Adrenal gland (tissue), 12 donors: ENCODE results near the gene SCN11A. TPM values are rescaled to one million over a fixed set of nuclear protein-coding genes. Genes with fewer than 3 reads are reported as not detected.

Source experiments
- DNase-seq, 7 donors: peaks; one replicate each; pipeline ENCODE4 v3.0.0-alpha.2; 2019 to 2020
- H3K27ac ChIP-seq, 5 donors: fragments of 200-600 bp; sonication (generic) in 4 of 5; 1 replicate in 3 of 5; 2 replicates in 2 of 5; pipeline versions ENCODE4 v1.5.1 to v1.8.0; 2016 to 2020; ENCODE audit warnings: mild to moderate bottlenecking in 1 of 5
- H3K27me3 ChIP-seq: fragments of 200-600 bp; 2 replicates; pipeline ENCODE4 v1.8.0; 2021
- H3K36me3 ChIP-seq, 2 donors: fragments of 200-600 bp; replicated peaks in 1 of 2; 1 replicate in 1 of 2; 2 replicates in 1 of 2; pipeline versions ENCODE4 v1.5.1 to v1.8.0; 2018 to 2022
- H3K4me1 ChIP-seq, 2 donors: fragments of 200-600 bp; replicated peaks in 1 of 2; 1 replicate in 1 of 2; 2 replicates in 1 of 2; pipeline versions ENCODE4 v1.5.1 to v1.8.0; 2018 to 2021
- H3K4me3 ChIP-seq, 4 donors: fragments of 200-600 bp; sonication (generic) in 3 of 4; one replicate each; pipeline ENCODE4 v1.5.1; 2016 to 2018
- H3K9me3 ChIP-seq, 3 donors: fragments of 200-600 bp; sonication (generic) in 1 of 3; replicated peaks in 1 of 3; 1 replicate in 2 of 3; 2 replicates in 1 of 3; pipeline versions ENCODE4 v1.5.1 to v1.8.0; 2016 to 2021
- CTCF ChIP-seq, 6 experiments: fragments of 450-650 bp in 4 of 6; fragments of 200-600 bp in 2 of 6; sonication (generic) in 1 of 6; IDR thresholded peaks; 1 replicate in 5 of 6; 2 replicates in 1 of 6; pipeline versions ENCODE4 v1.5.1 to v1.8.0; 2016 to 2021; ENCODE audit warnings: antibody characterized with exemption in 6 of 6, mild to moderate bottlenecking in 2 of 6, moderate library complexity in 1 of 6
- POLR2A ChIP-seq, 2 donors: fragments of 450-650 bp; IDR thresholded peaks; one replicate each; pipeline ENCODE4 v1.6.1; 2017; ENCODE audit warnings: antibody characterized with exemption in 2 of 2, mild to moderate bottlenecking in 2 of 2, moderate library complexity in 1 of 2
- WGBS, 4 donors: extraction: QIAGEN DNeasy Blood & Tissue Kit in 2 of 4; methylation state at CpG; one replicate each; pipeline versions ENCODE4 v1.1.5 to v1.1.7; 2013 to 2017; 5-methylcytosine and 5-hydroxymethylcytosine counted together
- intact Hi-C, 2 donors: fragments of 100-400 bp; cut with DNase I; formaldehyde crosslinking; loops; one replicate each; pipeline versions ENCODE4 v1.14.1 to v1.15.0; 2022 to 2023
- polyA plus RNA-seq, 3 donors: library from polyadenylated mRNA; stranded (reverse); fragments of 200-250 nt in 2 of 3; fragments of 350-450 nt in 1 of 3; fragmentation: Illumina TruSeq in 1 of 3; extraction: RNeasy Lipid Tissue Mini Kit (QIAGEN cat#74804) in 1 of 3; gene quantifications; one replicate each; pipeline ENCODE4 v1.2.3, GENCODE V29; 2013 to 2014
- total RNA-seq, 9 donors: library from RNA; depleted of rRNA in 4 of 9; stranded (reverse); fragments of >200 nt in 4 of 9; fragments of 120-200 nt in 1 of 9; fragmentation: NEBNext Ultra II Directional in 1 of 9; extraction: Animal tissue kit (Norgen Biotek cat#: 25700) in 1 of 9; gene quantifications; one replicate each; pipeline versions ENCODE4 v1.1.0 to v1.2.4, GENCODE V29; 2013 to 2023
- donor health status: healthy with polysubstance abuse.
- donor health status: Bipolar disorder and iron deficiency.
- donor health status: DM: yes; HTN: yes; CAD: no.
- donor health status: DM: no; HTN: no; CAD: no.
- donor health status: DM: no; HTN: no; CAD: no.
- donor health status: DM: yes; HTN: yes; CAD: no.

The SCN11A gene
- total and polyA plus RNA-seq, 12 donors, result 0.10 to 0.50 (median 0.18) TPM; not detected in 1

GRCh38 chr3:39082666-39083313 is 31.0 kb upstream of the SCN11A start:
- Histone ChIP-seq H3K27ac (no peak overlapping the region), H3K27me3 (no peaks in the 10 kb centered on the region), H3K36me3 (peaks cover 0 to 30% of the 10 kb centered on the region in 2 donors), H3K4me3 (no peak overlapping the region), H3K9me3 (no peaks in the 10 kb centered on the region), H3K4me1 (no peaks in the 10 kb centered on the region)
- 91 to 99% (median 97%) methylated on average over 4 of the region's 4 CpGs for WGBS, 4 donors
- intact Hi-C loops, result no loop called here
- no peak for TF ChIP-seq CTCF (IDR thresholded peaks at IDR 0.05)
- no peak for TF ChIP-seq POLR2A (IDR thresholded peaks at IDR 0.05)
- no peak for DNase-seq

- no peak for DNase-seq
- no peaks in the 10 kb centered on the region for H3K4me1 ChIP-seq
- H3K36me3 ChIP-seq, result peaks cover 0 to 33% of the 10 kb centered on the region in 2 donors
- intact Hi-C loops, result no loop called here
- TF ChIP-seq CTCF (IDR thresholded peaks at IDR 0.05), result no peak
- TF ChIP-seq POLR2A (IDR thresholded peaks at IDR 0.05), result no peak
- H3K9me3 ChIP-seq, result no peaks in the 10 kb centered on the region
- no peaks in the 10 kb centered on the region for H3K27me3 ChIP-seq
- no peak overlapping the region for H3K4me3 ChIP-seq
- H3K27ac ChIP-seq, result no peak overlapping the region
Measured at GRCh38 chr3:39080026-39080425, 28.3 kb upstream of the SCN11A start.

- no peak for DNase-seq
- no peak overlapping the region for H3K4me3 ChIP-seq
- TF ChIP-seq POLR2A (IDR thresholded peaks at IDR 0.05) (no peak), CTCF (IDR thresholded peaks at IDR 0.05) (no peak)
- no peaks in the 10 kb centered on the region for H3K27me3 ChIP-seq
- no peaks in the 10 kb centered on the region for H3K9me3 ChIP-seq
- intact Hi-C loops, result no loop called here
- H3K36me3 ChIP-seq, result peaks cover 0 to 35% of the 10 kb centered on the region in 2 donors
- no peak overlapping the region for H3K27ac ChIP-seq
- H3K4me1 ChIP-seq, result no peaks in the 10 kb centered on the region
Measured at GRCh38 chr3:39079530-39079929, 27.8 kb upstream of the SCN11A start.

GRCh38 chr3:39075910-39076309 is 24.2 kb upstream of the SCN11A start:
- intact Hi-C loops, result no loop called here
- H3K36me3 ChIP-seq, result peaks cover 0 to 44% of the 10 kb centered on the region in 2 donors

More at GRCh38 chr3:39075910-39076309, 24.2 kb upstream of the SCN11A start:
- no peak for TF ChIP-seq POLR2A (IDR thresholded peaks at IDR 0.05)
- no peak for TF ChIP-seq CTCF (IDR thresholded peaks at IDR 0.05)
- no peak for DNase-seq
- Histone ChIP-seq H3K27me3 (no peaks in the 10 kb centered on the region), H3K27ac (no peak overlapping the region), H3K4me1 (no peaks in the 10 kb centered on the region), H3K9me3 (no peaks in the 10 kb centered on the region), H3K4me3 (no peak overlapping the region)
- WGBS, 4 donors, result 91 to 96% (median 96%) methylated on average over 10 of the region's 10 CpGs
